ENCODE data around the gene ITGA3. TPM values are rescaled to one million over a fixed set of nuclear protein-coding genes. Genes with fewer than 3 reads are reported as not detected.

Gene ITGA3
- total RNA-seq, 2 experiments from 2014 or later: 10.3 to 11.3 TPM

DNA sequence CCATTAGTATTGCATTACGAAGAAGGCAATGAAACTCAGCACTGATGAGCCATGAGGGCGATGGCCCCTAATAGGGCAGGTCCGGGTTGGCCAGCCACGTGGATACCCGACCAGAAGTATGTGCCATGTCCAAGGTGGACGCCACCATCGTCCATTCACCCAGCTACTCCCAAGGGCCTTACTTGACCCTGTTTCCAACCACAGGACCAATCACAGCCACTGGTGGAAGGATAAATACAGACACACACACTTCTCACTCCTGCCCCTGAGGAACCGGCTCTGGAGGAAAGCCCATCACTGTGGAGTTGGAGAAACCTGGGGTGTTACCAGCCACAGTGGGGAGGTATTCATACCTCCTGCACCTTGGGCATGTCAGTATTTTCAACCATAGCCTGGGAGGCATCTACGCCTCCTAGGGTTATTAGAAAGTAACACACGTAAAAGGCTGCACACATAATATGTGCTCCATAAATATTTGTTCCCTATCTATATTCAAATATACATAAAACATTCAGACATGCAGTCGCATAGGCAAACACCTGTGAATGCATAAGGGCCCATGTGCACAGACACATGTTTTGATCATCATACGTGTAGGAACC, 5.4 kb upstream of the ITGA3 start:
- Mint-ChIP-seq H3K4me1 (peaks cover 43% of the 10 kb centered on the region), H3K4me3 (no peak overlapping the region), H3K27me3 (peaks cover 7% of the 10 kb centered on the region), H3K27ac (peak overlapping the region; percentile 82), H3K9me3 (ENCODE audit: low read depth) (no peaks in the 10 kb centered on the region), H3K36me3 (no peaks in the 10 kb centered on the region)
- CTCF ChIA-PET: no interaction called here
- DNase-seq (no peak), ATAC-seq (no peak)

DNA sequence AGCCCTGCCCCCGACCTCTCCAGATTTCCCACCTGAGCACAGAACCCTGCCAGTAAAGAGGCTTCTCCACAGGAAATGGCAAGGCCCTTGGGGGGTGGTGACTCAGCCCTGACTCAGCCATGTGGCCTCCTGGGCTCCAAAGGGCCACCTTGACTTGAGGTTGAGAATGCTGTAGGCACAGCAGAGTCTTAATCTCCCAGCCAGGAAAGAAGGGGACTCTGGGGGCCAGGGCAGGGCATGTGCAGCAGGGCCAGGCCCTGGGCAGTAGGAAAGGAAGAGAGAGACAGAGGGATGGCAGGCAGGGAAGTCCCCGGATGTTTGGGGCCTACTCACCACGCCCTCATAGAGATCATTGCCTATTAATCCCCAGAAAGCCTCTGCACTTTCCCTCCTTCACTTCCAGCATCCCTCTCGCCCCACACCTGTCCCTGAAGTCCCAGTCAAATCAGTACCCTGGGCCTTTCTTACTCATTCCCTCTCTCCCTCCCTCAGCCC, 4.8 kb upstream of the ITGA3 start:
- CTCF ChIA-PET: interaction anchor here (0.9 to 7.3 kb wide), 3 partner anchors 23 to 43 kb away, joined by 3 to 65 read pairs (median 5); partner anchors contain the start of gene PDK2
- Mint-ChIP-seq H3K4me3 (no peak overlapping the region), H3K27me3 (peaks cover 7% of the 10 kb centered on the region), H3K27ac (peak overlapping the region; percentile 82), H3K4me1 (peaks cover 43% of the 10 kb centered on the region), H3K36me3 (no peaks in the 10 kb centered on the region), H3K9me3 (ENCODE audit: low read depth) (no peaks in the 10 kb centered on the region)
- ATAC-seq (peak; percentile 77), DNase-seq (peak; percentile 85)

DNA sequence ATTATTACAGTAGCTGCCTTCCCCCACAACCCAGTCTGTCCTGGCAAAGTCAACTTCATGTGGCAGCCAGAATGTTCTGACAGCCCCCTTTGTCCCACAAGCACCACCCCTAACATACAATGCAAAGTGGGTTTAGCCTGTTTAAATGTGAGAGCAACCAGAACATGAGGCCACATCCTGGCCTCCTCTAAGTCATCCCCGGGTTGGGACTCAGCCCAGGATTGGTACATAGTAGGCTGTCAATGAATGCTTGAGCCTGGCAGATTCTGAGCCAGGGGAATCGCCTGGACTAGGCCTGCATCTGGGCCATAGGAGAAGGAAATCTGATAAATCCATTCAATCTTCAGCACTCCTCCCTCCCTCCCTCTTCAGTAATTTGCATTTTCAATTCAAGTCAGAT, 4.3 kb upstream of the ITGA3 start:
- Mint-ChIP-seq H3K4me1 (peaks cover 43% of the 10 kb centered on the region), H3K9me3 (ENCODE audit: low read depth) (no peaks in the 10 kb centered on the region), H3K4me3 (no peak overlapping the region), H3K27me3 (peaks cover 7% of the 10 kb centered on the region), H3K36me3 (no peaks in the 10 kb centered on the region), H3K27ac (peak overlapping the region; percentile 82)
- CTCF ChIA-PET: interaction anchor here (0.9 to 7.3 kb wide), 4 partner anchors 22 to 53 kb away, joined by 3 to 65 read pairs (median 4); partner anchors contain the start of gene PDK2
- ATAC-seq: no peak
- DNase-seq: no peak

- no peak overlapping the region for H3K4me3 Mint-ChIP-seq
- H3K27ac Mint-ChIP-seq: no peak overlapping the region
- H3K9me3 Mint-ChIP-seq (ENCODE audit: low read depth): no peaks in the 10 kb centered on the region
- H3K27me3 Mint-ChIP-seq: peaks cover 7% of the 10 kb centered on the region
- DNase-seq (no peak), ATAC-seq (no peak)
- H3K36me3 Mint-ChIP-seq: no peaks in the 10 kb centered on the region
- CTCF ChIA-PET: interaction anchor here (0.8 to 7.3 kb wide), 6 partner anchors 9 to 54 kb away, joined by 3 to 65 read pairs (median 4); partner anchors contain the start of gene PDK2
- peaks cover 48% of the 10 kb centered on the region for H3K4me1 Mint-ChIP-seq
Measured at GRCh38 chr17:50052241-50052796, 3.6 kb upstream of the ITGA3 start.

DNA sequence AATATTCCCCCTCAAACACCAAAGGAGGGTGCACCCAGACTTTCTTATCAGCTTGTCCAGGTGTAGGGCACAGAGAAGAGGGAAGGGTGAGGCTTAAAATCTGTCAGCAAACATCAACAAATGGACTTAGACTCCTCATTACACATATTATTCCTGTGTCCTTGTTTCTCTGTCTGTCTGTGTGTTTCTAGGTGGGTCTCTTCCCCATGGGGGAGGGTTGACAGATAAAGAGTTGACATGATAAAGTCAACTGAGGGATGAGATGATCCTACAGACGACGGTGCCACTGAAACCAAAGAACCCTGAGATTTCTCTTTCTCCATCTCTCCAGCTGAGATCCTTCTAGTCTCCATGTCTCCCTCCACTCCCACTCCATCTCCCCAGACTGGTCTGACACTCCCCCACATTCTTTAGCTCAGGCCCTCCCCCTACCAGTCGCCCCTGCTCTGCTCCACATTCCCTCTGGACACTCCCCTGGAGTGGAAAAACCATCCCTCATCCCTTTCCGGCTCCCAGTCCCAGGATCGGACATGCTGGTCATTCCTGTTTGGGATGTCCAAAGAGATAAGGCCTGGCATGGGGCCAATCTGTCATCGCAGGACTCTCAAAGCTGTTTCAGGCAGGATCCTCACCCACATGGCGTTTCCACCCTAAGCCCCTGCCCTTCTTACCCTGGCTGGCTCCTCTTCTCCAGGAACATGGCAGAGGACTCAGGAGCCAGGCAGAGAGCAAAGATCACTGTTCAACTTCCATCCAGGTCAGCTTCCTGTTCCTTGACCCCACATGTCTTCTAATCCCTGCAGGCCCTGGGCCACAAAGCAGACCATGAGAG, 2.9 kb upstream of the ITGA3 start:
- ATAC-seq (no peak), DNase-seq (no peak)
- H3K4me3 Mint-ChIP-seq: no peak overlapping the region
- no peaks in the 10 kb centered on the region for H3K9me3 Mint-ChIP-seq (ENCODE audit: low read depth)
- no peak overlapping the region for H3K27ac Mint-ChIP-seq
- CTCF ChIA-PET: interaction anchor here (0.8 to 7.3 kb wide), 8 partner anchors 9 to 55 kb away, joined by 3 to 65 read pairs (median 4); no protein-coding TSS in a partner anchor
- peaks cover 10% of the 10 kb centered on the region for H3K27me3 Mint-ChIP-seq
- peaks cover 2% of the 10 kb centered on the region for H3K36me3 Mint-ChIP-seq
- peaks cover 46% of the 10 kb centered on the region for H3K4me1 Mint-ChIP-seq

DNA sequence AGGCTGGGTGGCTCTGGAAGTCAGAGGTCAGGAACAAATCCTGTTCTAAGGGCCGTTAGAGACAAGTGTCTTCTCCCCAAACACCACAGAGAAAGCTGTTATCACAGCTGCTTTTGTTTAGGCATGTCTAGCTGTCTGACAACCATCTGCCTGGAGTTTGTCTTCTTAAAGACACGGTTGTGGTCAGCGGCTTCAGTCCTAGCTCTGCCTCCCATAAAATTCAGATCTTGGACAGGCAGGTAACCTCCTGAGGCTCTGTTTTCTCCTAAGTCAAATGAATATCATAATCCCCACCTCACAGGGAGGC, 2.3 kb upstream of the ITGA3 start:
- no peak overlapping the region for H3K27ac Mint-ChIP-seq
- peaks cover 46% of the 10 kb centered on the region for H3K4me1 Mint-ChIP-seq
- no peak for DNase-seq
- ATAC-seq: no peak
- peaks cover 10% of the 10 kb centered on the region for H3K27me3 Mint-ChIP-seq
- H3K4me3 Mint-ChIP-seq: no peak overlapping the region
- CTCF ChIA-PET: interaction anchor here (1.1 to 7.3 kb wide), 5 partner anchors 13 to 41 kb away, joined by 3 to 65 read pairs (median 5); no protein-coding TSS in a partner anchor
- no peaks in the 10 kb centered on the region for H3K9me3 Mint-ChIP-seq (ENCODE audit: low read depth)
- peaks cover 2% of the 10 kb centered on the region for H3K36me3 Mint-ChIP-seq

- H3K4me1 Mint-ChIP-seq: peaks cover 42% of the 10 kb centered on the region
- H3K27me3 Mint-ChIP-seq: peaks cover 7% of the 10 kb centered on the region
- peak overlapping the region; percentile 84 for H3K4me3 Mint-ChIP-seq
- CTCF ChIA-PET: interaction anchor here (1.5 to 7.3 kb wide), 9 partner anchors 9 to 486 kb away, joined by 3 to 65 read pairs (median 14); partner anchors contain the start of gene PDK2
- no peak for DNase-seq
- peak overlapping the region; percentile 48 for H3K27ac Mint-ChIP-seq
- peaks cover 2% of the 10 kb centered on the region for H3K36me3 Mint-ChIP-seq
- no peaks in the 10 kb centered on the region for H3K9me3 Mint-ChIP-seq (ENCODE audit: low read depth)
- no peak for ATAC-seq
Measured at GRCh38 chr17:50055055-50055425, 870 bp upstream of the ITGA3 start.

GRCh38 chr17:50056217-50056960, 479 bp downstream of the ITGA3 start:
- Mint-ChIP-seq H3K27me3 (peaks cover 7% of the 10 kb centered on the region), H3K36me3 (peaks cover 2% of the 10 kb centered on the region), H3K4me3 (peak overlapping the region; percentile 84), H3K4me1 (peaks cover 30% of the 10 kb centered on the region), H3K27ac (peak overlapping the region; percentile 39), H3K9me3 (ENCODE audit: low read depth) (no peaks in the 10 kb centered on the region)
- DNase-seq (peak; percentile 78), ATAC-seq (peak; percentile 72)
- CTCF ChIA-PET: interaction anchor here (0.6 to 7.3 kb wide), 25 partner anchors 9 to 898 kb away, joined by 3 to 65 read pairs (median 5); partner anchors contain the start of gene PDK2

DNA sequence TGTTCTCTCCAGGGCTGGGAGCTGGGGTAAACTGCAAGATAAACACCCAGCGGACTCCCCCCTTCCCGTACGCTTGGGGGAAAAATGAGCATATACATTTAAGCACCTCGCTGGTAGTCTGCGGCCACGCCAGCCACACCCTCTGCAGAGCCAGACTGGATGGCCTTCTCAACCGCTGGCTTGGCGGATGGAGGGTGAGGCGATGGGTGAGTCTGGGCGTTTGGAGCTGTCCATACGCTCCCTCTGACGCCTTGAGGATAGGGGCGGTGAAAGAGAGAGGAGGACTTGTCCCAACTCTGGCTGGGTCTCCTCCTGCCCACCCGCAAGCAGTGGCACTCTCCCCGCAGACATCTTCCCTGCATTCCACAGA, 1.0 kb downstream of the ITGA3 start:
- CTCF ChIA-PET: interaction anchor here (0.8 to 7.3 kb wide), 20 partner anchors 9 to 273 kb away, joined by 3 to 65 read pairs (median 6); partner anchors contain the start of gene PDK2
- Mint-ChIP-seq H3K36me3 (peaks cover 2% of the 10 kb centered on the region), H3K27ac (no peak overlapping the region), H3K27me3 (peaks cover 7% of the 10 kb centered on the region), H3K4me3 (peak overlapping the region; percentile 84), H3K9me3 (ENCODE audit: low read depth) (no peaks in the 10 kb centered on the region), H3K4me1 (peaks cover 24% of the 10 kb centered on the region)
- DNase-seq (no peak), ATAC-seq (no peak)

GRCh38 chr17:50057521-50057991, 1.6 kb downstream of the ITGA3 start:
- Mint-ChIP-seq H3K4me1 (peaks cover 19% of the 10 kb centered on the region), H3K27me3 (peaks cover 7% of the 10 kb centered on the region), H3K27ac (no peak overlapping the region), H3K36me3 (peaks cover 2% of the 10 kb centered on the region), H3K4me3 (peak overlapping the region; percentile 84), H3K9me3 (ENCODE audit: low read depth) (no peaks in the 10 kb centered on the region)
- CTCF ChIA-PET: interaction anchor here (1.1 to 7.3 kb wide), 10 partner anchors 9 to 501 kb away, joined by 3 to 65 read pairs (median 12); partner anchors contain the start of gene PDK2
- DNase-seq (no peak), ATAC-seq (no peak)

GRCh38 chr17:50058296-50058953, 2.5 kb downstream of the ITGA3 start:
- CTCF ChIA-PET: interaction anchor here (1.1 to 7.3 kb wide), 5 partner anchors 29 to 502 kb away, joined by 3 to 65 read pairs (median 30); partner anchors contain the start of gene PDK2
- Mint-ChIP-seq H3K4me3 (no peak overlapping the region), H3K36me3 (peaks cover 2% of the 10 kb centered on the region)

DNA sequence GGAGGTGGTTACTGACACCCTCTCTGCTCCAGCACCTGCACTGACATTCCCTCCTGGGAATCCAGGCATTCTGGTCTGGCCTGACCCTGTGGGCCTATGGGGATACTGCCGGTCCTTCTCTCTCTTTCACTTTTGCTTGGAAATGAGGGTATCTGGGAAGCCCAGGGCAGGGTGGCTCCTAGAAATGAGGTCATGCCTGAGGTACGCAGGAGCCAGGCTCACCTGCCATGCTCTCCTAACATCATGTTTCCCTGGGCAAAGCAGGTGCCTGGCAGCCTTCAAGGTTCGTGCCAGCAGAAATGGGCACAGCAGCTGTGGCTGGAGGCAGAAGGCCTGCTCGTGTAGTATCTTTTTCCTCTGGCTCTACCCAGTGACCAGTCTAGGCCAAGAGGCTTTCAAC, 3.3 kb downstream of the ITGA3 start:
- Mint-ChIP-seq H3K9me3 (ENCODE audit: low read depth) (no peaks in the 10 kb centered on the region), H3K4me3 (no peak overlapping the region), H3K27ac (no peak overlapping the region), H3K36me3 (peaks cover 2% of the 10 kb centered on the region), H3K4me1 (peaks cover 16% of the 10 kb centered on the region), H3K27me3 (peaks cover 7% of the 10 kb centered on the region)
- ATAC-seq (no peak), DNase-seq (no peak)
- CTCF ChIA-PET: interaction anchor here (1.3 to 5.1 kb wide), 3 partner anchors 28 to 35 kb away, joined by 3 to 42 read pairs (median 30); partner anchors contain the start of gene PDK2

More at GRCh38 chr17:50058296-50058953, 2.5 kb downstream of the ITGA3 start:
- ATAC-seq (no peak), DNase-seq (no peak)
- Mint-ChIP-seq H3K9me3 (ENCODE audit: low read depth) (no peaks in the 10 kb centered on the region), H3K27me3 (peaks cover 7% of the 10 kb centered on the region), H3K27ac (no peak overlapping the region), H3K4me1 (peaks cover 16% of the 10 kb centered on the region)
